Activated CD4-positive, alpha-beta T cell treated with anti-CD3 and anti-CD28 coated beads for 36 hours (primary cell): ENCODE measurements around the gene CEP112. TPM values are rescaled to one million over a fixed set of nuclear protein-coding genes. Genes with fewer than 3 reads are reported as not detected.

Experiments used
- ATAC-seq: fragments of 200-7000 bp; cut with Tn5 transposase; one replicate; pipeline ENCODE4 v1.10.0; 2021; ENCODE audit warnings: mild to moderate bottlenecking, moderate library complexity
- CTCF ChIA-PET: fragments of 350-600 bp; sonication (Branson Sonifier 250); formaldehyde crosslinking; loops from one replicate; lab custom pipeline; 2021; ENCODE audit warnings: antibody characterized with exemption; lab: Charles Lee
- POLR2A ChIA-PET: fragments of 350-600 bp; sonication (Branson Sonifier 250); formaldehyde crosslinking; loops from one replicate; lab custom pipeline; 2021; ENCODE audit warnings: antibody characterized with exemption, inconsistent platforms; lab: Charles Lee
- DNase-seq: peaks from one replicate; pipeline ENCODE4 v3.0.0-alpha.2; 2020
- H3K27ac Mint-ChIP-seq: one replicate; pipeline ENCODE4 v1.8.0; 2021; ENCODE audit warnings: mixed read lengths
- H3K27me3 Mint-ChIP-seq: one replicate; pipeline ENCODE4 v1.8.0; 2021; ENCODE audit warnings: mixed read lengths
- H3K36me3 Mint-ChIP-seq: one replicate; pipeline ENCODE4 v1.8.0; 2021; ENCODE audit warnings: low read depth, mixed read lengths
- H3K4me1 Mint-ChIP-seq: one replicate; pipeline ENCODE4 v1.8.0; 2021; ENCODE audit warnings: mixed read lengths
- H3K4me3 Mint-ChIP-seq: one replicate; pipeline ENCODE4 v1.8.0; 2021; ENCODE audit warnings: mild to moderate bottlenecking, moderate library complexity, mixed read lengths
- H3K9me3 Mint-ChIP-seq: one replicate; pipeline ENCODE4 v1.8.0; 2021; ENCODE audit warnings: low read depth, mixed read lengths
- intact Hi-C, 2 experiments: fragments of 100-400 bp; cut with DNase I in 1 of 2; cut with micrococcal nuclease in 1 of 2; formaldehyde crosslinking; loops; one replicate each; pipeline versions ENCODE4 v1.14.2 to v1.15.1; 2022 to 2024; cut with DNase I, micrococcal nuclease
- total RNA-seq, 2 experiments: library from RNA; stranded (reverse); gene quantifications; one replicate each; pipeline ENCODE4 v1.2.3, GENCODE V29; 2021

Gene CEP112
- total RNA-seq, 2 experiments from 2014 or later, result 2.2 to 2.8 TPM

- no peaks in the 10 kb centered on the region for H3K27me3 Mint-ChIP-seq
- no peak for ATAC-seq
- ChIA-PET CTCF (interaction anchor here (0.6 kb wide), 1 partner anchor 76 kb away, joined by 5 read pairs; no protein-coding TSS in a partner anchor), POLR2A (no interaction called here)
- peaks cover 11% of the 10 kb centered on the region for H3K9me3 Mint-ChIP-seq
- intact Hi-C loops, result loop anchor here in 1 of 2 experiments (10.0 kb wide), 1 partner anchor 529 kb away; no protein-coding TSS in a partner anchor
- DNase-seq, result no peak
- H3K36me3 Mint-ChIP-seq, result peaks cover 2% of the 10 kb centered on the region
- no peak overlapping the region for H3K4me3 Mint-ChIP-seq
- H3K27ac Mint-ChIP-seq, result no peak overlapping the region
- no peaks in the 10 kb centered on the region for H3K4me1 Mint-ChIP-seq
Measured at GRCh38 chr17:65984299-65984698, 207.6 kb downstream of the CEP112 start.

DNA sequence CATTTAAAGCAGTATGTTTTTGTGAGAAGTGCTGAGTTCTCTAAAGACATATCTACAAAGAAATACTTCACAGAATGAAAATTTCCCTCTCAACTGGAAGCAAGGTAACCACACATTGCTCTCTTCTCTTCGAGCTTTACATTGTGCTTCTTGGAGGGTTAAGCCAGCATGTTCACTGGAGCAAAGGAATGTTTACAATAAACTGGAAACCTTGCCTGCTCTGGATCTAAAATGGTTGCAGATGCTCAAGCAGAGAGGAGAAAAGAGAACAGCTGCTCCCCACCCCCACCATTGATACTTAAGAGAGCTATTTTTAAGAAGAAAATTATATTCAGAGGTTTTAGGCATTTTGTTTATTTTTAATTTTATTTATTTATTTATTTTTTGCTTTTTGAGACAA, 213.1 kb downstream of the CEP112 start:
- no peak overlapping the region for H3K4me3 Mint-ChIP-seq
- H3K9me3 Mint-ChIP-seq, result no peaks in the 10 kb centered on the region
- DNase-seq (no peak), ATAC-seq (no peak)
- intact Hi-C loops, result no loop called here
- ChIA-PET CTCF (interaction anchor here (0.6 to 1.2 kb wide), 3 partner anchors 8 to 319 kb away, joined by 3 to 4 read pairs (median 4); no protein-coding TSS in a partner anchor), POLR2A (no interaction called here)
- H3K27me3 Mint-ChIP-seq, result no peaks in the 10 kb centered on the region
- no peaks in the 10 kb centered on the region for H3K4me1 Mint-ChIP-seq
- no peaks in the 10 kb centered on the region for H3K36me3 Mint-ChIP-seq
- no peak overlapping the region for H3K27ac Mint-ChIP-seq

DNA sequence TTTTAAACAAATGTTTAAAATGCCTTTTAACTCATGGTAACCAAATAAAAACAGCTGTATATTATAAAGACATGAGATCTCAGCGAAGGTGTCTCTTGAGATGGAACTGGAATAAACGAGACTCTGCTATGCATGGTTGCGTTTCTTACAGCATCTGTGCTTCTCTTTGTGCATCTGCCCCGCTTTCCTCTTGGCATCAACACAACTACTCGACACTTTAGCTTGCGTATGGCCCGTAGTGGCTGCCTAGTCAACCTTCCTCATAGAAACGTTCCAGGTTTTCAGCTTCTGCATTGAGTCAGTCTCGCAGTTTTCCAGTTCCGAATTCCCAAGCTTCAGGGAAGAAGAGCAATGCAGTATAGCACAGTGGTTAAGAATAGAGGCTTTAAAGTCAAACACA, 214.9 kb downstream of the CEP112 start:
- ATAC-seq, result no peak
- POLR2A ChIA-PET, result no interaction called here
- no peak overlapping the region for H3K4me3 Mint-ChIP-seq
- DNase-seq, result no peak
- H3K9me3 Mint-ChIP-seq, result no peaks in the 10 kb centered on the region
- intact Hi-C loops, result no loop called here
- H3K36me3 Mint-ChIP-seq, result no peaks in the 10 kb centered on the region
- H3K27ac Mint-ChIP-seq, result no peak overlapping the region
- no peaks in the 10 kb centered on the region for H3K27me3 Mint-ChIP-seq
- CTCF ChIA-PET, result no interaction called here
- H3K4me1 Mint-ChIP-seq, result no peaks in the 10 kb centered on the region

- no peak for ATAC-seq
- POLR2A ChIA-PET, result interaction anchor here (0.5 kb wide), 1 partner anchor 145 kb away, joined by 3 read pairs; no protein-coding TSS in a partner anchor
Measured at GRCh38 chr17:65975878-65976277, 216.1 kb downstream of the CEP112 start.

DNA sequence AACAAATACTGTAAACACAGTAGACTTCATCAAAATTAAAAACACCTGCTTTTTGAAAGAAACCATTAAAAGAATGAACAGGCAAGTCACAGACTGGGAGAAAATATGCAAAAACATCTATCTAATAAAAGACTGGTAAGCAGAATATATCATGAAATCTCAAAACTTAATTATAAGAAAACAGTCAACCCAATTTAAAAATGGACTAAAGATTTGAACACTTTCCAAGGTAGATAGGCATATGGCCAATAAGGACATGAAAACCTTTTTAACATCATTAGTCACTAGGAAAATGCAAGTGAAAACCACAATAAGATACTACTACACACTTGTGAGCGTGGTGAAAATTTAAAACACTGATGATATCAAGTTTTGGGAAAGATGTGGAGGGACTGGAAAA, 218.7 kb downstream of the CEP112 start:
- H3K27me3 Mint-ChIP-seq, result no peaks in the 10 kb centered on the region
- POLR2A ChIA-PET, result no interaction called here
- H3K27ac Mint-ChIP-seq, result no peak overlapping the region
- CTCF ChIA-PET, result no interaction called here
- ATAC-seq, result no peak
- H3K4me3 Mint-ChIP-seq, result no peak overlapping the region
- intact Hi-C loops, result no loop called here
- no peaks in the 10 kb centered on the region for H3K36me3 Mint-ChIP-seq
- no peaks in the 10 kb centered on the region for H3K9me3 Mint-ChIP-seq
- no peaks in the 10 kb centered on the region for H3K4me1 Mint-ChIP-seq
- DNase-seq, result no peak

More at GRCh38 chr17:65975878-65976277, 216.1 kb downstream of the CEP112 start:
- DNase-seq, result no peak
- CTCF ChIA-PET, result interaction anchor here (0.6 kb wide), 1 partner anchor 13 kb away, joined by 3 read pairs; no protein-coding TSS in a partner anchor
- intact Hi-C loops, result no loop called here
- no peaks in the 10 kb centered on the region for H3K4me1 Mint-ChIP-seq
- no peak overlapping the region for H3K4me3 Mint-ChIP-seq
- no peaks in the 10 kb centered on the region for H3K27me3 Mint-ChIP-seq
- H3K27ac Mint-ChIP-seq, result no peak overlapping the region
- no peaks in the 10 kb centered on the region for H3K9me3 Mint-ChIP-seq
- no peaks in the 10 kb centered on the region for H3K36me3 Mint-ChIP-seq

DNA sequence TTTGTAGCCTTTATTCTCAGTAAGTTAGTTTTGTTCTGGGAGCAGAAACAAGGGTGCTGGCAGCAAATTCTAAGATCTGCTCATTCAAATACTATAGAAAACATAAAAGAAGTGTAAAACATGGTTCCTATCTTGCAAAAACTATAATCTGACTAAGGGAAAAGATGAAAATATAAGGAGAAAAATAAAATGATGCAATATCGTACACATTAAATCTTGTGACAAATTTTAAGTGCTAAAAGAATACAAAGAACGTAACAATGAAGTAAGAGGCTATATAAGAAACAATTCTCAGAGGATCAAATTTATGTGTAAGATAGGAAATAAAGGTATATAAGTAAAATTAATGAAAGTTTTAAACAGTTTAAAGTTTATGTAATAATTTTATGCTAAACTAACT, 224.6 kb downstream of the CEP112 start:
- ATAC-seq (no peak), DNase-seq (no peak)
- ChIA-PET POLR2A (no interaction called here), CTCF (interaction anchor here (1.5 to 1.8 kb wide), 2 partner anchors 11 to 19 kb away, joined by 4 read pairs; no protein-coding TSS in a partner anchor)
- intact Hi-C loops, result no loop called here
- H3K27ac Mint-ChIP-seq, result no peak overlapping the region
- peaks cover 3% of the 10 kb centered on the region for H3K36me3 Mint-ChIP-seq
- peaks cover 4% of the 10 kb centered on the region for H3K9me3 Mint-ChIP-seq
- no peaks in the 10 kb centered on the region for H3K27me3 Mint-ChIP-seq
- H3K4me1 Mint-ChIP-seq, result no peaks in the 10 kb centered on the region
- H3K4me3 Mint-ChIP-seq, result no peak overlapping the region

DNA sequence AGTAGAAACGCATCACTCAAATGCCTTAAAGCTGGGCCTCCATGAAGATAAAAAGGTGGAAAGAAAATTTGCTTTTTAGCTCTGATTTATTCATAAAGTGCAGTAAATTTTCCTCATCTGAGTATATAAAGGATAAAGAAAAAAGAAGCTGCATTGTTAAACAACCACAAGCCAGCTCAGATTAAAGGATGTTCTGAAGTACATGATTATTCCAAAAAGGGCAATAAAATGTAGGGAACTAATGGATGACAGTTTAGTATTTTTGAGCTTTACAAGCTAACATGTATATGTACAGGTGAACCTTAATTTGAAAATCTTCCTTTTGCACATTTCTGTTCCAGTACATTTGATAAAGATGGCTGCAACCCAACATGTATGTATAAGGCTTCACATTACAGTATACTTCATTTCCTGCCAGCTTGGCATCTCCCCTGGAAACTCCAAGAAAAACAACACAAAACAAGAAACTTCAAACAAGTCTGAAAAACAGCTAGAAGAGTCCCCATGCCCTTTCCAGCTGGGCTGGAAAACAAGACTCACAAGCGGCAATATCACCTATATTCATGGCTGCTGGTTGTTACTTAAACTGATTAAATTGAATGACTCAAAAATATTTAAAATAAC, 225.7 kb downstream of the CEP112 start:
- intact Hi-C loops, result no loop called here

GRCh38 chr17:65963179-65963578, 228.8 kb downstream of the CEP112 start:
- Mint-ChIP-seq H3K27ac (no peak overlapping the region), H3K36me3 (peaks cover 3% of the 10 kb centered on the region), H3K4me3 (no peak overlapping the region), H3K4me1 (no peaks in the 10 kb centered on the region), H3K9me3 (peaks cover 4% of the 10 kb centered on the region), H3K27me3 (no peaks in the 10 kb centered on the region)
- DNase-seq (no peak), ATAC-seq (no peak)
- ChIA-PET POLR2A (no interaction called here), CTCF (no interaction called here)
- intact Hi-C loops, result no loop called here

More for the DNA sequence above, 225.7 kb downstream of the CEP112 start:
- no peak for ATAC-seq
- Mint-ChIP-seq H3K27me3 (no peaks in the 10 kb centered on the region), H3K4me3 (no peak overlapping the region), H3K9me3 (peaks cover 4% of the 10 kb centered on the region), H3K36me3 (peaks cover 3% of the 10 kb centered on the region), H3K27ac (no peak overlapping the region), H3K4me1 (no peaks in the 10 kb centered on the region)
- POLR2A ChIA-PET, result no interaction called here
- CTCF ChIA-PET, result interaction anchor here (1.5 to 1.8 kb wide), 2 partner anchors 13 to 20 kb away, joined by 4 read pairs; no protein-coding TSS in a partner anchor
- no peak for DNase-seq

GRCh38 chr17:65959630-65960029, 232.3 kb downstream of the CEP112 start:
- no peaks in the 10 kb centered on the region for H3K27me3 Mint-ChIP-seq
- peaks cover 3% of the 10 kb centered on the region for H3K36me3 Mint-ChIP-seq
- H3K4me1 Mint-ChIP-seq, result no peaks in the 10 kb centered on the region
- peaks cover 6% of the 10 kb centered on the region for H3K9me3 Mint-ChIP-seq
- H3K4me3 Mint-ChIP-seq, result no peak overlapping the region
- H3K27ac Mint-ChIP-seq, result no peak overlapping the region
- intact Hi-C loops, result no loop called here
- ATAC-seq (no peak), DNase-seq (no peak)
- ChIA-PET POLR2A (interaction anchor here (0.6 kb wide), 1 partner anchor 673 kb away, joined by 3 read pairs; no protein-coding TSS in a partner anchor), CTCF (no interaction called here)

GRCh38 chr17:65956814-65957213, 235.1 kb downstream of the CEP112 start:
- no peak for DNase-seq
- Mint-ChIP-seq H3K27ac (no peak overlapping the region), H3K4me1 (no peaks in the 10 kb centered on the region), H3K27me3 (no peaks in the 10 kb centered on the region), H3K36me3 (no peaks in the 10 kb centered on the region), H3K4me3 (no peak overlapping the region), H3K9me3 (peaks cover 2% of the 10 kb centered on the region)
- no peak for ATAC-seq
- intact Hi-C loops, result no loop called here
- POLR2A ChIA-PET, result no interaction called here
- CTCF ChIA-PET, result no interaction called here

GRCh38 chr17:65954148-65954449, 237.8 kb downstream of the CEP112 start:
- intact Hi-C loops, result no loop called here
- H3K36me3 Mint-ChIP-seq, result no peaks in the 10 kb centered on the region
- ChIA-PET CTCF (interaction anchor here (0.6 to 1.1 kb wide), 2 partner anchors 12 to 37 kb away, joined by 4 read pairs; no protein-coding TSS in a partner anchor), POLR2A (no interaction called here)
- peaks cover 2% of the 10 kb centered on the region for H3K9me3 Mint-ChIP-seq
- no peak overlapping the region for H3K4me3 Mint-ChIP-seq
- DNase-seq (no peak), ATAC-seq (no peak)
- H3K4me1 Mint-ChIP-seq, result no peaks in the 10 kb centered on the region
- no peak overlapping the region for H3K27ac Mint-ChIP-seq
- no peaks in the 10 kb centered on the region for H3K27me3 Mint-ChIP-seq
